Activated naive CD4-positive, alpha-beta T cell treated with anti-CD3 and anti-CD28 coated beads, Interleukin-2, amount 10 ng/mL, durations not matched to agents 7 days and 5 days (primary cell): ENCODE data around the gene TWNK.

Source experiments
- CTCF ChIA-PET: fragments of 350-600 bp; sonication (Branson Sonifier 250); formaldehyde crosslinking; loops from one replicate; lab custom pipeline; 2021; ENCODE audit warnings: antibody characterized with exemption; lab: Charles Lee
- DNase-seq: peaks from one replicate; pipeline ENCODE4 v3.0.0-alpha.2; 2020
- H3K27ac Mint-ChIP-seq: one replicate; pipeline ENCODE4 v1.8.0; 2021; ENCODE audit warnings: mild to moderate bottlenecking, moderate library complexity, mixed read lengths
- H3K27me3 Mint-ChIP-seq: one replicate; pipeline ENCODE4 v1.8.0; 2021; ENCODE audit warnings: mild to moderate bottlenecking, mixed read lengths
- H3K36me3 Mint-ChIP-seq: one replicate; pipeline ENCODE4 v1.8.0; 2021; ENCODE audit warnings: mixed read lengths
- H3K4me1 Mint-ChIP-seq: one replicate; pipeline ENCODE4 v1.8.0; 2021; ENCODE audit warnings: mixed read lengths
- H3K4me3 Mint-ChIP-seq: one replicate; pipeline ENCODE4 v1.8.0; 2021; ENCODE audit warnings: mild to moderate bottlenecking, moderate library complexity, mixed read lengths
- H3K9me3 Mint-ChIP-seq: one replicate; pipeline ENCODE4 v1.8.0; 2021; ENCODE audit warnings: mixed read lengths

The TWNK gene

DNA sequence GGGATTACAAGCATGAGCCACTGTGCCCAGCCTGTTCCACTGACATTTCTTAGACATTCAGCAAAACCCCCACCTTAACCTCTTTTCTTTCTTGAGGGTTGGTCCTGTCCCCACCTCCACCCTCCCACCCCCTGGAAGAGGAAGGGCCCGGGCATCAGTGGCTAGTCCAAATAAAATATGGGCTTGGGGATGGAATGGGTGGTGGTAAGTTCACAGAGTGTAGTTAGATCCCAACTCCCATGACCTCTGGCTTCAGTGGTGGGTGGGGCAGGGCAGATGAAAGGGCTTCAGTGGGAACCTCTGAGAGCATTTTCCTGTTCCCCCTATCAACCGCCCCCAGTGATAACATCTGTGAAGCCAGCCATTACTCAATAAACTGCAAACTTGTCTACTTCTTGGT, 53.5 kb downstream of the TWNK start:
- no peak overlapping the region for H3K4me3 Mint-ChIP-seq
- no peaks in the 10 kb centered on the region for H3K9me3 Mint-ChIP-seq
- no peak for DNase-seq
- CTCF ChIA-PET, result interaction anchor here (0.6 to 8.4 kb wide), 11 partner anchors 9 to 347 kb away, joined by 3 to 68 read pairs (median 25); partner anchors contain the start of genes KAZALD1, PDZD7 and SFXN3
- H3K36me3 Mint-ChIP-seq, result peaks cover 32% of the 10 kb centered on the region
- H3K27ac Mint-ChIP-seq, result no peak overlapping the region
- peaks cover 27% of the 10 kb centered on the region for H3K4me1 Mint-ChIP-seq
- H3K27me3 Mint-ChIP-seq, result peaks cover 29% of the 10 kb centered on the region

GRCh38 chr10:101041252-101041761, 54.0 kb downstream of the TWNK start:
- Mint-ChIP-seq H3K4me1 (peaks cover 29% of the 10 kb centered on the region), H3K4me3 (no peak overlapping the region), H3K9me3 (no peaks in the 10 kb centered on the region), H3K27me3 (peaks cover 33% of the 10 kb centered on the region), H3K27ac (no peak overlapping the region), H3K36me3 (peaks cover 28% of the 10 kb centered on the region)
- peak; percentile 84 for DNase-seq
- CTCF ChIA-PET, result interaction anchor here (0.6 to 8.4 kb wide), 13 partner anchors 10 to 347 kb away, joined by 3 to 68 read pairs (median 25); partner anchors contain the start of genes KAZALD1, PDZD7 and SFXN3

DNA sequence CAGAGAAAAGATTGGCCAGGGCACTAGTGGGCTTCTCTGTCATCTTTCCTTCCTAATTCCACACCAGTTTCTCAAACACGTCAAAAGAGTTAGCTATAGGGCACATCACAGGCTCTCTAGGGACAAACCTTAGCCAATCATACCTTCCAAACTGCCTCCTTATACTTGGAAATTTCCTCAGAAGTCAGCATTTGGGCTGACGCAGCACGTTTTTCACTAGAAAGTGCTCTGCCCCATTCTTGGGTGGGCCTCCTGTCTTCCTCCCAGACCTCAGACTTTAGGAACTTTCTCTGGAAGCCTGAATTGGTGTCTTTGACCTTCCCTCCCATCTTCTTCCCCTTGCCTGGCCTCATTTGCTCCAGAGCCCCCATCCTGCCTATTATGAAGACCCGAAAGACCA, 54.8 kb downstream of the TWNK start:
- H3K9me3 Mint-ChIP-seq, result no peaks in the 10 kb centered on the region
- DNase-seq, result no peak
- CTCF ChIA-PET, result interaction anchor here (1.2 to 8.4 kb wide), 11 partner anchors 9 to 246 kb away, joined by 3 to 68 read pairs (median 30); partner anchors contain the start of genes KAZALD1, PDZD7 and SFXN3
- H3K27me3 Mint-ChIP-seq, result peaks cover 41% of the 10 kb centered on the region
- peak overlapping the region; percentile 96 for H3K4me3 Mint-ChIP-seq
- H3K36me3 Mint-ChIP-seq, result peaks cover 22% of the 10 kb centered on the region
- H3K4me1 Mint-ChIP-seq, result peaks cover 31% of the 10 kb centered on the region
- no peak overlapping the region for H3K27ac Mint-ChIP-seq

- DNase-seq, result peak; percentile 93
- CTCF ChIA-PET, result interaction anchor here (1.0 to 8.4 kb wide), 13 partner anchors 9 to 245 kb away, joined by 3 to 68 read pairs (median 25); partner anchors contain the start of genes KAZALD1, PDZD7 and SFXN3
- peak overlapping the region; percentile 78 for H3K27ac Mint-ChIP-seq
- no peaks in the 10 kb centered on the region for H3K9me3 Mint-ChIP-seq
- H3K36me3 Mint-ChIP-seq, result peaks cover 16% of the 10 kb centered on the region
- H3K4me1 Mint-ChIP-seq, result peaks cover 31% of the 10 kb centered on the region
- H3K27me3 Mint-ChIP-seq, result peaks cover 48% of the 10 kb centered on the region
- peak overlapping the region; percentile 96 for H3K4me3 Mint-ChIP-seq
These were observed 55.5 kb downstream of the TWNK start for GRCh38 chr10:101042667-101043362.

DNA sequence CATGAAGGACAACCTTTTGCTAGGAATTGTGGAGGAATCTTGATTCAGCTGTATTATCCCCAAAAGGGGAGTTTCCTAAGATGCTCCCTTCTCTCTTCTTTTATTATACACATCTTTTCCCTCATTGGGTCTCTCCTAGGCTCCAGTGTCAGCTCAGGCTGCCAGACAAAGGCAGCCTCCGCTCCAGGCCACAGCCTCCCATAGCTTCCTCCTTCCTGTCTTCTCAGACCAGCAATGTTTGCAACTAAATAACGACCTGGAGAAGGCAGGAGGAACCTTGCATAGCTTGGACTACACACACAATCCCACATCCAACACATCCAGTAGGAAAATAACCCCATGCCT, 56.0 kb downstream of the TWNK start:
- Mint-ChIP-seq H3K27me3 (peaks cover 53% of the 10 kb centered on the region), H3K9me3 (no peaks in the 10 kb centered on the region), H3K27ac (no peak overlapping the region), H3K4me3 (peak overlapping the region; percentile 96), H3K4me1 (peaks cover 32% of the 10 kb centered on the region), H3K36me3 (peaks cover 12% of the 10 kb centered on the region)
- CTCF ChIA-PET, result interaction anchor here (0.7 to 8.4 kb wide), 13 partner anchors 8 to 466 kb away, joined by 3 to 68 read pairs (median 25); partner anchors contain the start of genes KAZALD1, PDZD7 and SFXN3
- no peak for DNase-seq
